Measurements from ENCODE around the gene PTN.

Gene PTN

GRCh38 chr7:137324796-137325696, 18.5 kb downstream of the PTN start:
- DNase-seq (ENCODE audit: low spot score): no peak

- no peak for DNase-seq (ENCODE audit: low spot score)
These were observed 26.7 kb downstream of the PTN start for GRCh38 chr7:137316648-137317353.

- DNase-seq (ENCODE audit: low spot score): no peak
These were observed 30.3 kb downstream of the PTN start for GRCh38 chr7:137313201-137313600.

- DNase-seq (ENCODE audit: low spot score): no peak
These were observed 36.8 kb downstream of the PTN start for GRCh38 chr7:137306748-137307147.

GRCh38 chr7:137305901-137306621, 37.5 kb downstream of the PTN start:
- DNase-seq (ENCODE audit: low spot score): no peak

- DNase-seq (ENCODE audit: low spot score): no peak
These were observed 38.8 kb downstream of the PTN start for GRCh38 chr7:137304624-137305235.

GRCh38 chr7:137304165-137304564, 39.4 kb downstream of the PTN start:
- no peak for DNase-seq (ENCODE audit: low spot score)

GRCh38 chr7:137302081-137302480, 41.5 kb downstream of the PTN start:
- DNase-seq (ENCODE audit: low spot score): no peak

- DNase-seq (ENCODE audit: low spot score): no peak
These were observed 45.1 kb downstream of the PTN start for GRCh38 chr7:137298464-137298794.

GRCh38 chr7:137297551-137298463, 45.7 kb downstream of the PTN start:
- no peak for DNase-seq (ENCODE audit: low spot score)

- no peak for DNase-seq (ENCODE audit: low spot score)
These were observed 47.0 kb downstream of the PTN start for GRCh38 chr7:137296576-137296975.

GRCh38 chr7:137295739-137296324, 47.7 kb downstream of the PTN start:
- no peak for DNase-seq (ENCODE audit: low spot score)

GRCh38 chr7:137289101-137289500, 54.4 kb downstream of the PTN start:
- DNase-seq (ENCODE audit: low spot score): no peak

GRCh38 chr7:137287651-137288258, 55.8 kb downstream of the PTN start:
- DNase-seq (ENCODE audit: low spot score): no peak

- no peak for DNase-seq (ENCODE audit: low spot score)
These were observed 60.4 kb downstream of the PTN start for GRCh38 chr7:137283153-137283552.

- DNase-seq (ENCODE audit: low spot score): no peak
These were observed 61.5 kb downstream of the PTN start for GRCh38 chr7:137282043-137282442.

- DNase-seq (ENCODE audit: low spot score): no peak
These were observed 67.3 kb downstream of the PTN start for GRCh38 chr7:137276189-137276588.

- no peak for DNase-seq (ENCODE audit: low spot score)
These were observed 71.3 kb downstream of the PTN start for GRCh38 chr7:137272249-137272648.

GRCh38 chr7:137269240-137269639, 74.3 kb downstream of the PTN start:
- DNase-seq (ENCODE audit: low spot score): no peak

Measured in hematopoietic multipotent progenitor cell treated with erythropoietin and hydrocortisone succinate and interleukin-3 and kit ligand, for 15 days (in vitro differentiated cells).